ENCODE measurements around the gene CCNQ.

DNA sequence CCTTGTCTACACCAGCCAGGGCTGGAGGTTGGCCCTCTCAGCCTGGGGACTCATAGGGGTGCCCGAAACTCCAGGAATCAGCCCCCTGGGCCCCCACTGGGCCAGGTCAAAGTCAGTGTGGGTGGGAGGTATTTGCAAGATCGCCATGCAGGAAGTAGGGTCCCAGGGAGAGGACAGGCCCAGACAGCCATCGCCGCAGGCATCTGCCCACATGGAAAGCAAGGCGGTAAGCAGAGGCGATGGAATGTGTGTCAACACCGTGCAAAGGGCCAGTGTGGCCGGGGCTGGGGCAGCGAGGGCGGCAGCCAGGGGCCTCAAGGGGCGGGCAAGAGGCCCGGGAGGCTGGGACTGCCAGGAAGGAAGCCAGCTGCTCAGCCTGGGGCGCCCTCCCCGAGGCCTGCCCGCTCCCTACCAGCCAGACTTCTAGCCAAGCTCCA lies 28.8 kb upstream of the CCNQ start:
- TF ChIP-seq NFIC (IDR thresholded peaks at IDR 0.05; ENCODE audit: low read depth, low read length), result no peak
- no peak for TF ChIP-seq POLR2A (IDR thresholded peaks at IDR 0.05; ENCODE audit: low read depth, low read length)
- no peak for TF ChIP-seq MXI1 (IDR thresholded peaks at IDR 0.05; ENCODE audit: low read depth, low read length)
- no peak for TF ChIP-seq ESRRA (IDR thresholded peaks at IDR 0.05; ENCODE audit: low read length)
- TF ChIP-seq, protein P1, sequence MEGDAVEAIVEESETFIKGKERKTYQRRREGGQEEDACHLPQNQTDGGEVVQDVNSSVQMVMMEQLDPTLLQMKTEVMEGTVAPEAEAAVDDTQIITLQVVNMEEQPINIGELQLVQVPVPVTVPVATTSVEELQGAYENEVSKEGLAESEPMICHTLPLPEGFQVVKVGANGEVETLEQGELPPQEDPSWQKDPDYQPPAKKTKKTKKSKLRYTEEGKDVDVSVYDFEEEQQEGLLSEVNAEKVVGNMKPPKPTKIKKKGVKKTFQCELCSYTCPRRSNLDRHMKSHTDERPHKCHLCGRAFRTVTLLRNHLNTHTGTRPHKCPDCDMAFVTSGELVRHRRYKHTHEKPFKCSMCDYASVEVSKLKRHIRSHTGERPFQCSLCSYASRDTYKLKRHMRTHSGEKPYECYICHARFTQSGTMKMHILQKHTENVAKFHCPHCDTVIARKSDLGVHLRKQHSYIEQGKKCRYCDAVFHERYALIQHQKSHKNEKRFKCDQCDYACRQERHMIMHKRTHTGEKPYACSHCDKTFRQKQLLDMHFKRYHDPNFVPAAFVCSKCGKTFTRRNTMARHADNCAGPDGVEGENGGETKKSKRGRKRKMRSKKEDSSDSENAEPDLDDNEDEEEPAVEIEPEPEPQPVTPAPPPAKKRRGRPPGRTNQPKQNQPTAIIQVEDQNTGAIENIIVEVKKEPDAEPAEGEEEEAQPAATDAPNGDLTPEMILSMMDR (IDR thresholded peaks at IDR 0.05 in 2 of 3, conservative IDR thresholded peaks at IDR 0.05 in 1 of 3; ENCODE audit: control insufficient read depth in 2 of 3, extremely low read depth in 1 of 3, insufficient read depth in 1 of 3, low read depth in 3 of 3, low read length in 3 of 3), result no peak
- TF ChIP-seq STAT1 (conservative IDR thresholded peaks at IDR 0.05), result no peak
- TF ChIP-seq TAF1 (IDR thresholded peaks at IDR 0.05; ENCODE audit: borderline replicate concordance, low read depth, low read length), result no peak
- no peak for TF ChIP-seq RAD21 (IDR thresholded peaks at IDR 0.05; ENCODE audit: insufficient read depth, low read depth, low read length)
- TF ChIP-seq, protein P2, sequence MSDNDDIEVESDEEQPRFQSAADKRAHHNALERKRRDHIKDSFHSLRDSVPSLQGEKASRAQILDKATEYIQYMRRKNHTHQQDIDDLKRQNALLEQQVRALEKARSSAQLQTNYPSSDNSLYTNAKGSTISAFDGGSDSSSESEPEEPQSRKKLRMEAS (IDR thresholded peaks at IDR 0.05; ENCODE audit: low read depth, low read length), result no peak
- no peak for TF ChIP-seq EP300 (IDR thresholded peaks at IDR 0.05; ENCODE audit: borderline replicate concordance in 1 of 2, control insufficient read depth in 1 of 2, low read depth in 2 of 2, low read length in 2 of 2)
- no peak for TF ChIP-seq SMARCA5 (IDR thresholded peaks at IDR 0.05)

All from GM12878 (cell line).